Pons (tissue), 1 donor: ENCODE data around the gene SLC36A3.
"Not testable (repeated sequence)": the region's sequence is repeated elsewhere in the genome, so short reads cannot be mapped to it uniquely, and the experiment has no call there.

Experiments used
- DNase-seq: peaks from one replicate; pipeline ENCODE4 v3.0.0-alpha.2; 2016; ENCODE audit warnings: low spot score

Gene SLC36A3

GRCh38 chr5:151238303-151238741, 65.2 kb downstream of the SLC36A3 start:
- no peak for DNase-seq

DNA sequence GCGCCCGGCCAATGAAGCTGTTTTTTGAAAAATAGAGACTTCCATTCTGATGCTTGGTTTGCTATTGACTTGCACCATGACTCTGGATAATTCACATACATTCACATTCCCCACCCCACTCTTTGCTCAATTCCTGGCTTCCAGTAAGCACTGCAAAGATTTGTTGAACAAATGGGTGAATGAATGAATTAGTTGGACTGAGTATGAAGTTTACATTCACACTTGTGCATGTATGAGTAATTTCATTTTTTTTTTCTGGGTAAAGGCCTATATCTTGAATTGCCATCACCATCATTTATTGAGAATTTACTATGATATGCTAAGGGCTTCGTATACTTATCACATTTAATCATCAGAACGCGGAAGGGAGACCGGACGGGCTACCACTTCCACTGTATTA, 65.9 kb downstream of the SLC36A3 start:
- DNase-seq: no peak

GRCh38 chr5:151236888-151237287, 66.7 kb downstream of the SLC36A3 start:
- DNase-seq: no peak

DNA sequence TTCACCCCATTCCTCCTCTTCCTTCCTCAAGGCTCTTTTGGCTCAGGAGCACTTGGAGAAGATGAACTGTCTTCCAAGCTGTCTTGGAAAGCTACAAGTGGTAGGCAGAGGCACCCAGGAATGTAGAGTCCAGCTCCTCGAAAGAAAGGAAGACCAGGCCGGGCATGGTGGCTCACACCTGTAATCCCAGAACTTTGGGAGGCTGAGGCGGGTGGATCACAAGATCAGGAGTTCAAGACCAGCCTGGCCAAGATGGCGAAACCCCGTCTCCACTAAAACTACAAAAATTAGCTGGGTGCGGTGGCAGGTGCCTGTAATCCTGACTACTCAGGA, 68.4 kb downstream of the SLC36A3 start:
- DNase-seq: not testable (repeated sequence)

- DNase-seq: no peak
Observed at GRCh38 chr5:151234476-151235238, 68.9 kb downstream of the SLC36A3 start.

GRCh38 chr5:151233616-151234085, 69.9 kb downstream of the SLC36A3 start:
- DNase-seq: no peak

GRCh38 chr5:151231359-151231758, 72.2 kb downstream of the SLC36A3 start:
- DNase-seq: no peak

DNA sequence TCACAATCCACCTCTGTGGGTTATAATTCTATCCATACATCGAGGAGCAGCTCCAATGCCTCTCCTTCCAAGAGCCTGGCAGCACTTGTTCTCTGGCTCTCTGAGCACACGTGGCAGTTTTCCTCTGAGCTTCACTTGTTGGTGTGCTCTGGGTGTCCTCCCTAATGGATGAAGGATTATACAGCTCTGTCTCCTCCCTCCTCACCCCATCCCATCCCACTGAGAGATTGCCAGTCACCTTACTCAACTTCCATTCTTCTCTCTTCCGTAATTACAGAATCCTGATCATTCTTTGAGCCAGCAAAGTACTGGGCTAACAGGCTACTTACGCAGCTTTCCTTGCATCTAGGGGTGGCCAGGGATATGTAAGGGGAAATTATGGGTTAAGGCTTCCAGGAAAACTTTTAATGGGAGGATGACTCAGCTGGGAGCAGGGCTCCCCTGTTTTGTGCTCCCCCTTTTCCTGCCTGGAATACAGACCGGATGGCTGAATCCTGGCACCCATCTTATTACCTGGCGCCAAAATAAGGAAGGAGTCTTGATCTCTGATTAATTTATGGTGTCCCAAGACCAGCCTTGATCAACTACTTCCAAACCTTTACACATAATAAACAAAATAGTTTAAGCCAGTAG, 73.4 kb downstream of the SLC36A3 start:
- no peak for DNase-seq

DNA sequence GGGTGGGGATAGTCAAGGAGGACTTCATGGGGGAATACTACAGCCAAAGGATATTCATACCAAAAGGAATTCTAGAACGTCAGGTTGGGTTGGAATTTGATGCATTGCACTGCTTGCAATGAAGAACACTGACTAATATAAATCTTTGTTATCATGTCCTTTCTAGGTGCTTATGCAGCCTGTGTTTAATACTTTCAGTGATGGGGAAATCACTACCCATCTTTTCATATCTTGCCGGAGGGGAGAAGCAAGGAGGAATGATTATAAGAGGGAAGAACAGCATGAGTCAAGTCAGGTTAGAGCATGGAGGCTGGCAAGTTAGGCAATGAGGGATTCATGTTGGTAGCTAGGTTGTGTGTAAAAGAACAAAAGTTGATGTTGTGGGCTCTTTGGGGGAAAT, 74.6 kb downstream of the SLC36A3 start:
- DNase-seq: no peak

GRCh38 chr5:151227918-151228447, 75.6 kb downstream of the SLC36A3 start:
- DNase-seq: no peak
